Skin epidermis (tissue), 12 donors: ENCODE results near the gene MARK4.

Experiments
- H3K27ac ChIP-seq, 21 experiments: fragments of 200-600 bp; sonication (generic) in 11 of 21; one replicate each; pipeline ENCODE4 v1.5.0; 2020; ENCODE audit warnings: mild to moderate bottlenecking in 3 of 21, inconsistent platforms in 2 of 21, moderate library complexity in 2 of 21
- H3K4me3 ChIP-seq, 7 experiments: fragments of 200-600 bp; sonication (generic) in 2 of 7; one replicate each; pipeline ENCODE4 v1.5.0; 2020; ENCODE audit warnings: inconsistent platforms in 2 of 7, mild to moderate bottlenecking in 2 of 7, moderate library complexity in 1 of 7

Gene MARK4

DNA sequence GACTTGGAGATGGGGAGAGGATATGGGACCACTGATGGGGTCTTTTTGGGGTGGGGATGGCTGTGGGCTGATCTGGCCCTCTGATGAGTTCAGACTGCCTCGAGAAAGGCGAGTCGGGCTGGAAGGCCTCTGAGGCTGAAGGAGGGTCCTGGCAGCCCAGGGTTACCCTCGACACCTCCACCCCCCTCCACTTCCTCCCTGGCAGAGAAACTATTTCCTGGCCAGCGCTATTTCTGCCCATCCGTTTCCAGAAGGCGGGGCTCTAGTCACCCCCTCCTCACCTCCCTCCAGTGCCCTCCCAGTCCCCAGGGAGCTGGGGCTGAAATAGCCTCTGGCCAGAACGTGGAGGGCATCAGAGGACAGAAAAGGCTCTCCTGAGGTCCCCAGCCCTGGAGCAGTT, 15.6 kb upstream of the MARK4 start:
- Histone ChIP-seq H3K27ac (no peak overlapping the region), H3K4me3 (no peak overlapping the region)

DNA sequence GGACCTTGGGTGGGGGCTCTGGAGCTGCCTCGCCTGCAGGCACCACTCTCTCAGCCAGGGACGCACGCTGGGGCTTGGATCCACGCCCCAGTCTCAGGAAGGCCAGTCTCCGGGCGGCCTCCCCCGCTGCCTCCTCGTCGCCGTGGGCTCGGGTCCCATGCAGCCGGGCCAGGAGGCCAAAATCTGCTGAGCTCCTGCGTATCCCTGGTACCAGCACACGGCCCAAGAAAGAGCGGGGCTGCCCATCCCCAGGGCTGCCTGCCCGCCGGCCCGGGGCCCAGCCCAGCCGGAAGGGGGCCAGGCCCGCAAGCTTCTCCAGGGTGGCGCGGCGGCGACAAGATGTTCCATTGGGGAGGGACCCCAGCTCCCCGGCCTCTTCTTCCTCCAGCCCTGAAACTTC, 12.5 kb upstream of the MARK4 start:
- no peak overlapping the region for H3K4me3 ChIP-seq
- no peak overlapping the region for H3K27ac ChIP-seq

DNA sequence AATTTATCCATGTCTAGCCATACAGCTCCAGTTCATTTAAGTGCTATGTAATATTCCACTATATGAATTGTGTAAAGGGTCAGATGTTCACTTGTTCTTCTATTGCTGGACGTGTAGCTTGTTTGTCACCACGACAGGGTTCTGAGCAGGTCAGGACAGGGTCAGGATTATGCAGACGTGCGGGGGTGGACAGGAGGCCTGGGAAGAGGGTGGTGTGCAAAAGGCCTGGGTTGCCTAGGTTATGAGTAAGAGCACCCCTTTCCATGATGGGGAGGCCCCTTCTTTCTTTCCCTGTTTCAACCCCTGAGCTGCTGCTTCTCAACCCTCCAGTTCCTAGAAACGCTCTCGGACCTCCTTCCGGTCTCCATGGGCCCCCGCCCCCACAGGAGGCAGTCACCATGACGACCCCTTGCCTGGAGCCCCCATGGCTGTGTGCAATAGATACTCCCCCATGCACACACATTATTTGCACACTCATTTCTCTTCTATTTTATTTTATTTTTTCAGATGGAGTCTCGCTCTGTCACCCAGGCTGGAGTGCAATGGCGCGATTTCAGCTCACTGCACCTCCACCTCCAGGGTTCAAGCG, 7.8 kb upstream of the MARK4 start:
- Histone ChIP-seq H3K27ac (no peak overlapping the region), H3K4me3 (no peak overlapping the region)

DNA sequence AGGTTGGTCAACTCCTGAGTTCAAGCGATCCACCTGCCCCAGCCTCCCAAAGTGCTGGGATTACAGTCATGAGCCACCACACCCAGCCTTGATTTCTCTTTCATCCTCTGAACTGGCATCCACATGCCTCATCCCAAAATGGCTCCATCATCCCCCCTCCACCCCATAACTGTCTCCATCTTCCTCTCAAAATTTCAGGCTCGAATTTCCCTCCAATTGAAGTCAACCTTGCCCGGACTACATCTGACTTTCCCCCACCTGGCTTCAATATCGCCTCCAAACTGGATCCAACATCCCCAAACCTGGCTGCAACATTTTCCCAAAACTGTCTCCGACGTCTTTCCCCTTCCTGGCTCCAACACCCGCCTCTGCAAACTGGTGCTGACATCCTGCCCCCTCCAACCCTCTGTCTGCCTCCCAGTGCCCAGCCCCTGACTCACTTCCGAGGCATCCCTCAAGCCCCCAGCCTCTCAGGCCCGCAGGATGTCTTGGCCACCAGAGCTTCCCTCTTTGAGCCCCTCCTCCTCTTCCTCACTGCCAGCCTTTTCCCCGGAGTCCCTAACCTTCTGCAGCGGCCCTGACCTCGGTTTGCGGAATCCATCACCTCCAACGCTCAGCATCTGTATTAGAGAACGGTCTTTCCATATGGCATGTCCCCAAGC, 6.8 kb upstream of the MARK4 start:
- H3K27ac ChIP-seq: no peak overlapping the region
- H3K4me3 ChIP-seq: no peak overlapping the region

GRCh38 chr19:45245334-45245787, 5.7 kb upstream of the MARK4 start, which contains the start of gene EXOC3L2:
Gene EXOC3L2, minus strand, starts transcription at chr19:45245407. Its CDS starts 6,362 bp downstream, at chr19:45239045.
- peak within 1 kb of the TSS in 1 of 7 experiments; percentile 1 for H3K4me3 ChIP-seq
- peak within 1 kb of the TSS in 4 of 21 experiments; percentile 22 to 57 (median 33) for H3K27ac ChIP-seq

GRCh38 chr19:45245826-45246225, 5.2 kb upstream of the MARK4 start:
- H3K27ac ChIP-seq: peak overlapping the region in 3 of 21 experiments; percentile 22 to 57 (median 23)

GRCh38 chr19:45247136-45247535, 3.9 kb upstream of the MARK4 start:
- Histone ChIP-seq H3K27ac (no peak overlapping the region), H3K4me3 (no peak overlapping the region)

More at GRCh38 chr19:45245826-45246225, 5.2 kb upstream of the MARK4 start:
- H3K4me3 ChIP-seq: no peak overlapping the region

- H3K27ac ChIP-seq: no peak overlapping the region
- no peak overlapping the region for H3K4me3 ChIP-seq
These were observed 1.6 kb upstream of the MARK4 start for GRCh38 chr19:45249261-45250033.

DNA sequence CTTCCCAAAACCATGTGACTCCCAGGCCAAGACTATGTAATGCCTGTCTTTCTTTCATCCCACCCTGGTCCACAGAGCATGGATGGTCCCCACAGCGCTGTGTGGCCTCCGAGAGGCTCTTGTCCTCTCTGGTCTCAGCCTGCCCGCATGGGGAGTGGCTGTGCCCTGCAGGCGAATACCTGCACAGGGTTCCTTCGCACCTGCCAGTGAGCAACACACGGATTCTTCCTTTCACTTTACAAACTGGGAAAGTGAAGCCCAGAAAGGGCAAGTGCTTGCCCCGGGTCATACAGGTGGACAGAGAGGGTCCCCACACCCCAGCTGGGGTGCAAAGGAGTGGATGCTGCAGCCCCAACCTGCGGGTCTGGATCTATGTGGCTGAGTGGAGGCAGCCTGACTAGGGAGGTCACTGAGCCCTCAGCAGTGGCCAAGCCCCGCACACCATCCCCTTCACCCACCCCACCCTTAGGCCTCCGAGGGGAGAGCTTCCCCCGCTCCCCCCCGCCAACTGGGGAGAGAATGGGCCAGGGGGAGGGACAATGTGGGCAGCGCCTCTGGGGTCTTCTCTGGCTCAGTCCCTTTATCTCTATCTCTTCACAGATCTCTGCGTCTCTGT, 747 bp upstream of the MARK4 start:
- peak overlapping the region; percentile 81 to 98 (median 87) for H3K4me3 ChIP-seq
- peak overlapping the region in 20 of 21 experiments; percentile 29 to 98 (median 90) for H3K27ac ChIP-seq

- peak overlapping the region; percentile 81 to 98 (median 87) for H3K4me3 ChIP-seq
These were observed 632 bp downstream of the MARK4 start for GRCh38 chr19:45251452-45252354.

GRCh38 chr19:45253396-45254027, 2.4 kb downstream of the MARK4 start:
- Histone ChIP-seq H3K27ac (peak overlapping the region in 11 of 21 experiments; percentile 0 to 98 (median 90)), H3K4me3 (no peak overlapping the region)

More at GRCh38 chr19:45251452-45252354, 632 bp downstream of the MARK4 start:
- H3K27ac ChIP-seq: peak overlapping the region; percentile 62 to 98 (median 90)

DNA sequence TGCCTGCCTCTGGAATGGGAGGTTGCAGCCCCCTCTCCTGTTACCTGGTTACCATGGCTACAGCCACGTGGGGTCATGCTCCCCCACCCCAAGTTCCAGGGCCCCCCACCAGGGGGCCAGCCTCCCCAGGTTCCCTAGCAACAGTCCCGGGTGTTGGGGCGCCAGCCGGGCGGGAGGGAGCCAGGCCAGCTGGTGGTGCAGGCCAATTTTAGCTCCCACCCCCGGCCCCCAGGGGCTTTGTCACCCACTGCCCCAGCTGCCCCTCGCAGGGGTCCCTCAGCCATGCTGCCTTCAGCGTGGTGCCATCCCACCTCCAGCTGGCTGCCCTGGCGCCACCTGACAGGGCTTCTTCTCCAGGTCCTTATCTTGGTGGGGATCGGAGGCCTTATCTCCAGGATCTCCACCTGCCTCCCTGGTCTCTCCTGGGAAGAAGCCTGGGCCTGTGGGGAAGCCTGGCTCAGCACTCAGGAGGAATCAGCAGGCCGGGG, 3.0 kb downstream of the MARK4 start:
- peak overlapping the region in 6 of 21 experiments; percentile 0 to 29 (median 8) for H3K27ac ChIP-seq
- H3K4me3 ChIP-seq: no peak overlapping the region

GRCh38 chr19:45255611-45256157, 4.6 kb downstream of the MARK4 start:
- H3K27ac ChIP-seq: no peak overlapping the region
- no peak overlapping the region for H3K4me3 ChIP-seq

DNA sequence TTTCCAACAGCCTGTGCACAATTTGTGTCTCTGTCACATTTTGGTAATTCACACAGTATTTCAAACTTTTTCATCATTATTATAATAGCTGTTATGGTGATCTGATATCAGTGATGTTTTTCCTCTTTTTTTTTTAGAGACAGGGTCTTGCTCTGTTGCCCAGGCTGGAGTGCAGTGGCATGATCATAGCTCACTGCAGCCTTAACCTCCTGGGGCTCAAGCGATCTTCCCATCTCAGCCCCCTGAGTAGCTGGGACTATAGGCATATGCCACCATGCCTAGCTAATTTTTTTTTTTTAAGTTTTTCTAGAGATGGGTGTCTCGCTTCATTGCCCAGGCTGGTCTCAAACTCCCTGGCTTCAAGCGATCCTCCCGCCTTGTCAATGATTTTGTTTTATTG, 5.8 kb downstream of the MARK4 start:
- Histone ChIP-seq H3K4me3 (no peak overlapping the region), H3K27ac (no peak overlapping the region)

DNA sequence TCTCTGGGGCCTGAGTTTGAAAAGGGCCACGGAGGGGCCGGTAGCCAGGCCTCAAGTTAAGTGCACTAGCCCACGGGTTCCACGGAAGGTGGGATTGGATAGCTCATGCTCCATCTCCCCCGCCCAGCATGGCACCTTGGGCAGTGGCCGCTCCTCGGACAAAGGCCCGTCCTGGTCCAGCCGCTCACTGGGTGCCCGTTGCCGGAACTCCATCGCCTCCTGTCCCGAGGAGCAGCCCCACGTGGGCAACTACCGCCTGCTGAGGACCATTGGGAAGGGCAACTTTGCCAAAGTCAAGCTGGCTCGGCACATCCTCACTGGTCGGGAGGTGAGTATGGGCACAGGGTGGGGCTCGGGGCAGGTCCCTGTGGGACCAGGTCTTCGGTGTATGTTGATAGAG, 7.8 kb downstream of the MARK4 start:
- H3K4me3 ChIP-seq: no peak overlapping the region
- no peak overlapping the region for H3K27ac ChIP-seq

- no peak overlapping the region for H3K4me3 ChIP-seq
- no peak overlapping the region for H3K27ac ChIP-seq
These were observed 11.5 kb downstream of the MARK4 start for GRCh38 chr19:45262570-45262969.

DNA sequence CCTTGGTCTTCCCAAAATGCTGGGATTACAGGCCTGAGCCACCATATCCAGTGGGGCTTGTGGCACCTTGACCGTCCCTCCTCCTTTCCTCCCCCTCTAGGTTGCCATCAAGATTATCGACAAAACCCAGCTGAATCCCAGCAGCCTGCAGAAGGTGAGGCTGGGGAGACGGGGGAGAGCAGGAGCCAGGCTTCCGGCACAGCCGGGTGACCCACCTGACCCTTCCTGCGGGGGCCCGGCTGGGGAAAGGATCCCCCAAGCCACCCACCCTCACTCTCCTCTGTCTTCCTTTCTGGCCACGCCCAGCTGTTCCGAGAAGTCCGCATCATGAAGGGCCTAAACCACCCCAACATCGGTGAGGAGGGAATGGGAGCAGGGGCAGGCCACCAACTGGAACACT, 11.9 kb downstream of the MARK4 start:
- H3K27ac ChIP-seq: no peak overlapping the region
- no peak overlapping the region for H3K4me3 ChIP-seq

- Histone ChIP-seq H3K27ac (no peak overlapping the region), H3K4me3 (no peak overlapping the region)
These were observed 13.8 kb downstream of the MARK4 start for GRCh38 chr19:45264781-45265317.
